K562 (cell line): ENCODE measurements around the gene BGLAP. TPM values are rescaled to one million over a fixed set of nuclear protein-coding genes. Genes with fewer than 3 reads are reported as not detected.

ENCODE experiments used
- ATAC-seq: fragments of 200-7000 bp; cut with Tn5 transposase; 3 replicates; pipeline ENCODE4 v1.9.1; 2020; ENCODE audit warnings: moderate library complexity
- BruUV-seq: library from RNA; stranded (reverse); fragments of 400-500 nt; replicated peaks from 2 replicates; lab custom pipeline; 2021; lab: Mats Ljungman, UMichigan
- CTCF ChIA-PET: fragments of 300-600 bp; formaldehyde crosslinking; extraction: SDS; loops from one replicate; lab custom pipeline; 2021; ENCODE audit warnings: low intra/inter-chr PET ratio; lab: Yijun Ruan, JAX
- POLR2A ChIA-PET: fragments of 300-600, 350-650 bp; sonication (Branson Sonifier 250); formaldehyde crosslinking; extraction: SDS; loops from one replicate; lab custom pipeline; 2021; ENCODE audit warnings: antibody characterized with exemption, inconsistent platforms; lab: Yijun Ruan, JAX
- DNase-seq, 4 experiments: peaks; one replicate each; pipeline versions ENCODE4 v3.0.0 to v3.0.0-alpha.2; 2011 to 2018; ENCODE audit warnings: low spot score in 3 of 4, mixed read lengths in 3 of 4; ENCODE audit errors: extremely low read depth in 1 of 4
- FAIRE-seq: peaks from 2 replicates; lab custom pipeline; 2011; peaks lifted over from hg19 to GRCh38; lab: Jason Lieb, UNC
- H2AFZ ChIP-seq: 2 replicates; pipeline ENCODE4 v1.6.0; 2011; ENCODE audit warnings: low read depth, low read length, control low read depth, inconsistent platforms
- H3K27ac ChIP-seq: fragments of 200-600 bp; 3 replicates; pipeline ENCODE4 v1.8.0; 2011; ENCODE audit warnings: low read depth, mild to moderate bottlenecking, control low read depth, inconsistent platforms, low read length, moderate library complexity, mixed read lengths; ENCODE audit errors: extremely low read depth
- H3K27me3 ChIP-seq, 2 experiments: fragments of 300-600 bp in 1 of 2; 2 replicates in 1 of 2; 3 replicates in 1 of 2; pipeline versions ENCODE4 v1.6.0 to v1.8.0; 2011; ENCODE audit warnings: inconsistent platforms in 2 of 2, low read length in 2 of 2, mild to moderate bottlenecking in 1 of 2, mixed read lengths in 1 of 2, moderate library complexity in 1 of 2; ENCODE audit not compliant: control insufficient read depth in 2 of 2, insufficient read depth in 2 of 2
- H3K36me3 ChIP-seq: fragments of 300-600 bp; 3 replicates; pipeline ENCODE4 v1.8.0; 2011; ENCODE audit warnings: mild to moderate bottlenecking, low read length, inconsistent platforms; ENCODE audit not compliant: control insufficient read depth, insufficient read depth
- H3K4me1 ChIP-seq, 2 experiments: fragments of 200-600 bp in 1 of 2; replicated peaks in 1 of 2; 2 replicates in 1 of 2; 3 replicates in 1 of 2; pipeline versions ENCODE4 v1.5.1 to v1.8.0; 2011; ENCODE audit warnings: inconsistent platforms in 2 of 2, low read length in 2 of 2, mild to moderate bottlenecking in 1 of 2, mixed read lengths in 1 of 2, moderate library complexity in 1 of 2; ENCODE audit not compliant: control insufficient read depth in 2 of 2, insufficient read depth in 2 of 2
- H3K4me2 ChIP-seq: 2 replicates; pipeline ENCODE4 v1.6.1; 2011; ENCODE audit warnings: low read length, control low read depth, inconsistent platforms, mixed read lengths; ENCODE audit not compliant: insufficient read depth
- H3K4me3 ChIP-seq: fragments of 200-600 bp; sonication (generic), shearing (Covaris generic); 2 replicates; pipeline ENCODE4 v1.5.1; 2016; ENCODE audit warnings: control low read depth, inconsistent platforms
- H3K79me2 ChIP-seq: fragments of 200-600 bp; 3 replicates; pipeline ENCODE4 v1.8.0; 2011; ENCODE audit warnings: low read length, inconsistent platforms; ENCODE audit not compliant: control insufficient read depth, insufficient read depth
- H3K9ac ChIP-seq, 2 experiments: 2 replicates each; pipeline versions ENCODE4 v1.6.0 to v1.6.1; 2011; ENCODE audit warnings: low read depth in 2 of 2, low read length in 2 of 2, control low read depth in 1 of 2, inconsistent platforms in 1 of 2, mild to moderate bottlenecking in 1 of 2, mixed read lengths in 1 of 2; ENCODE audit not compliant: insufficient read depth in 1 of 2
- H3K9me1 ChIP-seq: one replicate; pipeline ENCODE4 v1.6.0; 2011; ENCODE audit warnings: inconsistent platforms, mild to moderate bottlenecking, low read length, moderate library complexity; ENCODE audit not compliant: control insufficient read depth, insufficient read depth
- H3K9me3 ChIP-seq: replicated peaks from 2 replicates; pipeline ENCODE4 v1.5.1; 2011; ENCODE audit warnings: low read depth, low read length, inconsistent platforms; ENCODE audit not compliant: control insufficient read depth, insufficient read depth
- H4K20me1 ChIP-seq: replicated peaks from 2 replicates; pipeline ENCODE4 v1.6.1; 2011; ENCODE audit warnings: low read length, inconsistent platforms, mixed read lengths; ENCODE audit not compliant: control insufficient read depth, insufficient read depth
- FOXM1 ChIP-seq, 2 experiments: fragments of 450-650 bp in 1 of 2; sonication (generic) in 1 of 2; formaldehyde crosslinking in 1 of 2; IDR thresholded peaks; 2 replicates each; pipeline versions ENCODE4 v1.6.1 to v1.9.0; 2017 to 2022; ENCODE audit warnings: low read depth in 2 of 2, mild to moderate bottlenecking in 2 of 2, missing genetic modification reagents in 1 of 2, moderate library complexity in 1 of 2
- POLR2H ChIP-seq: IDR thresholded peaks from 2 replicates; pipeline ENCODE4 v1.6.1; 2016; ENCODE audit warnings: missing genetic modification characterization, low read depth, mild to moderate bottlenecking, control low read depth, missing compliant biosample characterization, moderate library complexity
- SMARCC2 ChIP-seq: fragments of 450-650 bp; IDR thresholded peaks from 2 replicates; pipeline ENCODE4 v1.6.1; 2017; ENCODE audit warnings: antibody characterized with exemption, moderate library complexity, mild to moderate bottlenecking, low read depth
- SP1 ChIP-seq: sonication (generic); formaldehyde crosslinking; IDR thresholded peaks from 2 replicates; pipeline ENCODE4 v1.8.1; 2022; ENCODE audit warnings: mild to moderate bottlenecking, missing genetic modification reagents
- TAF15 ChIP-seq: fragments of 200-400 bp; formaldehyde crosslinking; IDR thresholded peaks from 2 replicates; pipeline ENCODE4 v1.6.1; 2017; ENCODE audit warnings: mild to moderate bottlenecking, low read depth, low read length, moderate library complexity
- ZNF324 ChIP-seq: fragments of 250-450 bp; sonication (Bioruptor Pico); IDR thresholded peaks from 2 replicates; pipeline ENCODE4 v1.4.0; 2020; ENCODE audit warnings: mild to moderate bottlenecking
- WGBS: fragments of 100-300 bp; shearing (Covaris generic); methylation state at CpG from one replicate; pipeline ENCODE4 v1.1.6; 2016; ENCODE audit warnings: low coverage, mixed read lengths; ENCODE audit not compliant: insufficient coverage; ENCODE audit errors: missing lambda C conversion rate; 5-methylcytosine and 5-hydroxymethylcytosine counted together
- in situ Hi-C: fragments of 300-500 bp; cut with MboI; formaldehyde crosslinking; loops from 4 replicates; pipeline ENCODE4 v1.15.0; 2018; ENCODE audit warnings: inconsistent platforms, mixed read lengths
- intact Hi-C: fragments of 100-400 bp; cut with micrococcal nuclease; formaldehyde crosslinking; loops from 2 replicates; pipeline ENCODE4 v1.14.2; 2022
- polyA plus RNA-seq, 8 experiments: library from polyadenylated mRNA; depleted of rRNA in 4 of 8; stranded (reverse) in 5 of 8; unstranded in 3 of 8; fragments of >200 nt; fragmentation: Nextera tagmentation in 2 of 8; fragmentation: Illumina TruSeq in 1 of 8; extraction: Ambion mirVana in 2 of 8; extraction: Trizol in 1 of 8; gene quantifications; 2 replicates each; pipeline versions ENCODE4 v1.2.1 to v1.2.3, GENCODE V29; 2011 to 2014; ENCODE audit warnings: inconsistent platforms in 1 of 8, missing spikeins in 1 of 8
- total RNA-seq, 7 experiments: library from RNA; depleted of rRNA in 6 of 7; stranded (reverse); fragments of >200 nt in 6 of 7; fragmentation: Illumina TruSeq in 2 of 7; extraction: Trizol in 2 of 7; gene quantifications; 2 replicates each; pipeline versions ENCODE4 v1.2.1 to v1.2.3, GENCODE V29; 2011 to 2021; ENCODE audit warnings: low replicate concordance in 1 of 7

Gene BGLAP
- total and polyA plus RNA-seq, 9 of the 15 experiments (the other 6 are each of a cell fraction or from before 2014, with no cell fraction given) = 0.15 to 1.4 (median 0.28) TPM; not detected in 3

DNA sequence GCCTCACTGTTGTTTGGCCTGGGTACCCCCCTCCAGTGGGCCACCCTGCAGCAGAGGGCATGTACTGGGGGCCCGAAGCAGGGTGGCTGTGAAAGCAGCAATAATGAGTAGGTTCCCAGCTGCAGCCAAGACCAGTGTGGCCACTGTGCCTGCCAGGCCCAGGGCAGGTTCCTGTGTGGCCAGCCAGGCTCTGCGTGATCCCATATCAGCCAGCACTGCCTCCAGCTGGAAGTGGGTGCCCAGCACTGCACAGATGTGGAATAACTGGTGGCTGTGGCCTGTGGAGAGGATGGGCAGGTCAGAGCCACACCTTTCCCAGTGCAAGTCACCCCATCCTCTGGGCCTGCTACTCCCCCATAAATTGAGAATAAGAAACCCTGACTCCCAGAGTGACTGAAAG, 2.1 kb downstream of the BGLAP start:
- CTCF ChIA-PET = no interaction called here
- DNase-seq (no peak), ATAC-seq (no peak), FAIRE-seq (no peak)
- 83% methylated on average over 2 of the region's 2 CpGs for WGBS
- no peak overlapping the region; a peak in 2 of 4 replicates for H3K9ac ChIP-seq
- TF ChIP-seq POLR2H (tag) (no peak), TAF15 (no peak), ZNF324 (CRISPR knock-in tag) (no peak), FOXM1 (IDR thresholded peaks at IDR 0.05; ENCODE audit: low read depth) (no peak), FOXM1 (CRISPR knock-in tag; IDR thresholded peaks at IDR 0.05; ENCODE audit: low read depth) (no peak), SMARCC2 (no peak), SP1 (0 out of 2 replicates have a peak, but pooled peaks have one; percentile 21)
- no TSS peak for BruUV-seq
- intact Hi-C loops (no loop called here), in situ Hi-C loops (no loop called here)
- H2AFZ ChIP-seq = no peak overlapping the region
- H3K9me3 ChIP-seq = no peaks in the 10 kb centered on the region
- H3K4me3 ChIP-seq = no peak overlapping the region
- no peak overlapping the region for H3K27ac ChIP-seq
- peaks cover 3% of the 10 kb centered on the region for H3K9me1 ChIP-seq
- POLR2A ChIA-PET = interaction anchor here (0.6 to 0.9 kb wide), 4 partner anchors 14 to 103 kb away, joined by 3 to 4 read pairs (median 3); no protein-coding TSS in a partner anchor
- no peaks in the 10 kb centered on the region for H3K79me2 ChIP-seq
- H4K20me1 ChIP-seq = no peaks in the 10 kb centered on the region; the same call in 1 of the 2 replicates
- H3K36me3 ChIP-seq = peaks cover 11% of the 10 kb centered on the region; the same call in 1 of the 3 replicates
- H3K4me1 ChIP-seq = peaks cover 0 to 53% of the 10 kb centered on the region in 2 experiments; a peak in 3 of 5 replicates
- H3K27me3 ChIP-seq = no peaks in the 10 kb centered on the region
- H3K4me2 ChIP-seq = no peak overlapping the region
